WTC11 (cell line): ENCODE results near the gene BANK1. TPM values are rescaled to one million over a fixed set of nuclear protein-coding genes. Genes with fewer than 3 reads are reported as not detected.

Experiments
- ATAC-seq: fragments of 200-7000 bp; cut with Tn5 transposase; 2 replicates; pipeline ENCODE4 v1.10.0; 2021; ENCODE audit warnings: mild to moderate bottlenecking, moderate library complexity
- CTCF ChIA-PET: fragments of 300-600 bp; sonication (Branson Sonifier 250); formaldehyde crosslinking; loops from one replicate; lab custom pipeline; 2021; ENCODE audit warnings: antibody characterized with exemption; lab: Charles Lee
- POLR2A ChIA-PET: fragments of 350-600 bp; sonication (Branson Sonifier 250); formaldehyde crosslinking; loops from one replicate; lab custom pipeline; 2021; ENCODE audit warnings: antibody characterized with exemption; lab: Charles Lee
- DNase-seq: peaks from one replicate; pipeline ENCODE4 v3.0.0; 2021; ENCODE audit warnings: low spot score
- H3K27ac Mint-ChIP-seq: 2 replicates; pipeline ENCODE4 v1.8.0; 2021; ENCODE audit warnings: mixed read lengths
- H3K27me3 Mint-ChIP-seq: 2 replicates; pipeline ENCODE4 v1.8.0; 2021; ENCODE audit warnings: low read depth, mild to moderate bottlenecking, moderate library complexity, mixed read lengths
- H3K36me3 Mint-ChIP-seq: 2 replicates; pipeline ENCODE4 v1.8.0; 2021; ENCODE audit warnings: mixed read lengths
- H3K4me1 Mint-ChIP-seq: 2 replicates; pipeline ENCODE4 v1.8.0; 2022; ENCODE audit warnings: mixed read lengths
- H3K4me3 Mint-ChIP-seq: 2 replicates; pipeline ENCODE4 v1.8.0; 2021; ENCODE audit warnings: mild to moderate bottlenecking, moderate library complexity, mixed read lengths
- H3K9me3 Mint-ChIP-seq: 2 replicates; pipeline ENCODE4 v1.8.0; 2021; ENCODE audit warnings: mixed read lengths
- ATF1 ChIP-seq: sonication (generic); formaldehyde crosslinking; IDR thresholded peaks from 2 replicates; pipeline ENCODE4 v1.8.1; 2023; ENCODE audit warnings: mild to moderate bottlenecking, moderate library complexity, missing genetic modification reagents
- E2F4 ChIP-seq: sonication (generic); formaldehyde crosslinking; IDR thresholded peaks from 2 replicates; pipeline ENCODE4 v1.8.1; 2022; ENCODE audit warnings: low read depth, mild to moderate bottlenecking, moderate library complexity, missing genetic modification reagents, borderline replicate concordance
- ELF4 ChIP-seq: sonication (generic); formaldehyde crosslinking; IDR thresholded peaks from 2 replicates; pipeline ENCODE4 v1.8.1; 2022; ENCODE audit warnings: low read depth, mild to moderate bottlenecking, moderate library complexity, missing genetic modification reagents
- ETV6 ChIP-seq: sonication (generic); formaldehyde crosslinking; IDR thresholded peaks from 2 replicates; pipeline ENCODE4 v1.8.1; 2022; ENCODE audit warnings: mild to moderate bottlenecking, missing genetic modification reagents
- FOXK1 ChIP-seq: sonication (generic); formaldehyde crosslinking; IDR thresholded peaks from 2 replicates; pipeline ENCODE4 v1.8.0; 2022; ENCODE audit warnings: mild to moderate bottlenecking, moderate library complexity, missing genetic modification reagents
- GRHL2 ChIP-seq: fragments of 250-450 bp; sonication (Bioruptor Pico); IDR thresholded peaks from 2 replicates; pipeline ENCODE4 v1.8.0; 2022; ENCODE audit warnings: mild to moderate bottlenecking, moderate library complexity; ENCODE audit not compliant: insufficient replicate concordance, severe bottlenecking
- GTF2I ChIP-seq: fragments of 250-450 bp; sonication (Bioruptor Pico); conservative IDR thresholded peaks from 2 replicates; pipeline ENCODE4 v1.4.0; 2021; ENCODE audit warnings: mild to moderate bottlenecking
- NR1H2 ChIP-seq: sonication (generic); formaldehyde crosslinking; IDR thresholded peaks from 2 replicates; pipeline ENCODE4 v1.9.0; 2021; ENCODE audit warnings: mild to moderate bottlenecking, moderate library complexity, missing genetic modification reagents
- NR2C2 ChIP-seq: sonication (generic); formaldehyde crosslinking; IDR thresholded peaks from 2 replicates; pipeline ENCODE4 v1.8.0; 2022; ENCODE audit warnings: mild to moderate bottlenecking, missing genetic modification reagents
- TCF7 ChIP-seq: sonication (generic); formaldehyde crosslinking; IDR thresholded peaks from 2 replicates; pipeline ENCODE4 v1.8.0; 2022; ENCODE audit warnings: mild to moderate bottlenecking, low read depth, missing genetic modification reagents, moderate library complexity
- TEAD1 ChIP-seq: sonication (generic); formaldehyde crosslinking; IDR thresholded peaks from 2 replicates; pipeline ENCODE4 v1.8.0; 2022; ENCODE audit warnings: mild to moderate bottlenecking, missing genetic modification reagents
- ZMAT4 ChIP-seq: fragments of 250-450 bp; sonication (Bioruptor Pico); IDR thresholded peaks from 2 replicates; pipeline ENCODE4 v1.9.0; 2021; ENCODE audit warnings: mild to moderate bottlenecking
- ZNF121 ChIP-seq: sonication (generic); formaldehyde crosslinking; IDR thresholded peaks from 2 replicates; pipeline ENCODE4 v1.8.0; 2023; ENCODE audit warnings: missing genetic modification reagents
- ZNF671 ChIP-seq: fragments of 250-450 bp; sonication (Bioruptor Pico); IDR thresholded peaks from 2 replicates; pipeline ENCODE4 v1.8.0; 2021; ENCODE audit warnings: mild to moderate bottlenecking
- total RNA-seq: library from RNA; stranded (reverse); gene quantifications from 3 replicates; pipeline ENCODE4 v1.2.3, GENCODE V29; 2021
- TF ChIP-seq, protein P1 (sequence below): sonication (generic); formaldehyde crosslinking; IDR thresholded peaks from 2 replicates; pipeline ENCODE4 v1.8.1; 2023; ENCODE audit warnings: mild to moderate bottlenecking, missing genetic modification reagents, borderline replicate concordance
- TF ChIP-seq, protein P2 (sequence below): sonication (generic); formaldehyde crosslinking; IDR thresholded peaks from 2 replicates; pipeline ENCODE4 v1.8.1; 2022; ENCODE audit warnings: low read depth, missing genetic modification reagents, borderline replicate concordance
- TF ChIP-seq, protein P3 (sequence below): sonication (generic); formaldehyde crosslinking; IDR thresholded peaks from 2 replicates; pipeline ENCODE4 v1.8.0; 2023; ENCODE audit warnings: missing genetic modification reagents, mild to moderate bottlenecking, borderline replicate concordance

BANK1 gene
- total RNA-seq, 1 experiment from 2014 or later = 0.68 TPM

GRCh38 chr4:101843054-101843453 lies 52.5 kb downstream of the BANK1 start:
- no peak for ATAC-seq
- peaks cover 9% of the 10 kb centered on the region for H3K9me3 Mint-ChIP-seq
- TF ChIP-seq ELF4 (CRISPR knock-in tag) = no peak
- no peak for TF ChIP-seq ATF1 (CRISPR knock-in tag)
- TF ChIP-seq E2F4 (CRISPR knock-in tag) = no peak
- TF ChIP-seq GRHL2 (CRISPR knock-in tag) = no peak
- no peak for TF ChIP-seq FOXK1
- TF ChIP-seq NR2C2 (CRISPR knock-in tag) = no peak
- no peak for TF ChIP-seq GTF2I (CRISPR knock-in tag)
- no peak for TF ChIP-seq ZMAT4 (CRISPR knock-in tag)
- TF ChIP-seq ZNF121 = no peak
- TF ChIP-seq ZNF671 (CRISPR knock-in tag) = no peak
- TF ChIP-seq TEAD1 (CRISPR knock-in tag) = no peak
- no peak for TF ChIP-seq NR1H2 (CRISPR knock-in tag)
- TF ChIP-seq, protein P1, sequence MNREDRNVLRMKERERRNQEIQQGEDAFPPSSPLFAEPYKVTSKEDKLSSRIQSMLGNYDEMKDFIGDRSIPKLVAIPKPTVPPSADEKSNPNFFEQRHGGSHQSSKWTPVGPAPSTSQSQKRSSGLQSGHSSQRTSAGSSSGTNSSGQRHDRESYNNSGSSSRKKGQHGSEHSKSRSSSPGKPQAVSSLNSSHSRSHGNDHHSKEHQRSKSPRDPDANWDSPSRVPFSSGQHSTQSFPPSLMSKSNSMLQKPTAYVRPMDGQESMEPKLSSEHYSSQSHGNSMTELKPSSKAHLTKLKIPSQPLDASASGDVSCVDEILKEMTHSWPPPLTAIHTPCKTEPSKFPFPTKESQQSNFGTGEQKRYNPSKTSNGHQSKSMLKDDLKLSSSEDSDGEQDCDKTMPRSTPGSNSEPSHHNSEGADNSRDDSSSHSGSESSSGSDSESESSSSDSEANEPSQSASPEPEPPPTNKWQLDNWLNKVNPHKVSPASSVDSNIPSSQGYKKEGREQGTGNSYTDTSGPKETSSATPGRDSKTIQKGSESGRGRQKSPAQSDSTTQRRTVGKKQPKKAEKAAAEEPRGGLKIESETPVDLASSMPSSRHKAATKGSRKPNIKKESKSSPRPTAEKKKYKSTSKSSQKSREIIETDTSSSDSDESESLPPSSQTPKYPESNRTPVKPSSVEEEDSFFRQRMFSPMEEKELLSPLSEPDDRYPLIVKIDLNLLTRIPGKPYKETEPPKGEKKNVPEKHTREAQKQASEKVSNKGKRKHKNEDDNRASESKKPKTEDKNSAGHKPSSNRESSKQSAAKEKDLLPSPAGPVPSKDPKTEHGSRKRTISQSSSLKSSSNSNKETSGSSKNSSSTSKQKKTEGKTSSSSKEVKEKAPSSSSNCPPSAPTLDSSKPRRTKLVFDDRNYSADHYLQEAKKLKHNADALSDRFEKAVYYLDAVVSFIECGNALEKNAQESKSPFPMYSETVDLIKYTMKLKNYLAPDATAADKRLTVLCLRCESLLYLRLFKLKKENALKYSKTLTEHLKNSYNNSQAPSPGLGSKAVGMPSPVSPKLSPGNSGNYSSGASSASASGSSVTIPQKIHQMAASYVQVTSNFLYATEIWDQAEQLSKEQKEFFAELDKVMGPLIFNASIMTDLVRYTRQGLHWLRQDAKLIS (CRISPR knock-in tag) = no peak
- CTCF ChIA-PET = no interaction called here
- no peak for DNase-seq
- H3K4me1 Mint-ChIP-seq = no peaks in the 10 kb centered on the region
- H3K36me3 Mint-ChIP-seq = no peaks in the 10 kb centered on the region
- H3K4me3 Mint-ChIP-seq = no peak overlapping the region
- H3K27ac Mint-ChIP-seq = no peak overlapping the region
- H3K27me3 Mint-ChIP-seq = no peaks in the 10 kb centered on the region
- POLR2A ChIA-PET = no interaction called here

DNA sequence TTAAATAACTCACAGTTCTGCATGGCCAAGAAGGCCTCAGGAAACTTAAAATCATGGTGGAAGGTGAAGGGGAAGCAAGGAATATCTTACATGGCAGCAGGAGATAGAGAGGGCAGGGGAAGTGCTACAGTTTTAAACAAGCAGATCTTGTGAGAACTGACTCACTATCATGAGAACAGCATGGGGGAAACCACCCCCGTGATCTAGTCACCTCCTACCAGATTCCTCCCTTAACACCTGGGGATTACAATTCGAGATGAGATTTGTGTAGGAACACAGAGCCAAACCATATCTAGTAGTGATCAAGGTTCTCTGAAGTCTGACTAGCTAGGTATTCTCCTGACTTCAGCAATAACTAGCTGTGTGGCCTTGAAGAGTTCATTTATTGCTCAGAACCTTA lies 56.0 kb downstream of the BANK1 start:
- Mint-ChIP-seq H3K4me1 (no peaks in the 10 kb centered on the region), H3K27me3 (no peaks in the 10 kb centered on the region), H3K27ac (no peak overlapping the region), H3K36me3 (no peaks in the 10 kb centered on the region), H3K9me3 (peaks cover 13% of the 10 kb centered on the region), H3K4me3 (no peak overlapping the region)
- ChIA-PET POLR2A (no interaction called here), CTCF (no interaction called here)
- no peak for DNase-seq
- no peak for ATAC-seq
- TF ChIP-seq, protein P2, sequence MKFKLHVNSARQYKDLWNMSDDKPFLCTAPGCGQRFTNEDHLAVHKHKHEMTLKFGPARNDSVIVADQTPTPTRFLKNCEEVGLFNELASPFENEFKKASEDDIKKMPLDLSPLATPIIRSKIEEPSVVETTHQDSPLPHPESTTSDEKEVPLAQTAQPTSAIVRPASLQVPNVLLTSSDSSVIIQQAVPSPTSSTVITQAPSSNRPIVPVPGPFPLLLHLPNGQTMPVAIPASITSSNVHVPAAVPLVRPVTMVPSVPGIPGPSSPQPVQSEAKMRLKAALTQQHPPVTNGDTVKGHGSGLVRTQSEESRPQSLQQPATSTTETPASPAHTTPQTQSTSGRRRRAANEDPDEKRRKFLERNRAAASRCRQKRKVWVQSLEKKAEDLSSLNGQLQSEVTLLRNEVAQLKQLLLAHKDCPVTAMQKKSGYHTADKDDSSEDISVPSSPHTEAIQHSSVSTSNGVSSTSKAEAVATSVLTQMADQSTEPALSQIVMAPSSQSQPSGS (CRISPR knock-in tag) = no peak
- TF ChIP-seq, protein P3, sequence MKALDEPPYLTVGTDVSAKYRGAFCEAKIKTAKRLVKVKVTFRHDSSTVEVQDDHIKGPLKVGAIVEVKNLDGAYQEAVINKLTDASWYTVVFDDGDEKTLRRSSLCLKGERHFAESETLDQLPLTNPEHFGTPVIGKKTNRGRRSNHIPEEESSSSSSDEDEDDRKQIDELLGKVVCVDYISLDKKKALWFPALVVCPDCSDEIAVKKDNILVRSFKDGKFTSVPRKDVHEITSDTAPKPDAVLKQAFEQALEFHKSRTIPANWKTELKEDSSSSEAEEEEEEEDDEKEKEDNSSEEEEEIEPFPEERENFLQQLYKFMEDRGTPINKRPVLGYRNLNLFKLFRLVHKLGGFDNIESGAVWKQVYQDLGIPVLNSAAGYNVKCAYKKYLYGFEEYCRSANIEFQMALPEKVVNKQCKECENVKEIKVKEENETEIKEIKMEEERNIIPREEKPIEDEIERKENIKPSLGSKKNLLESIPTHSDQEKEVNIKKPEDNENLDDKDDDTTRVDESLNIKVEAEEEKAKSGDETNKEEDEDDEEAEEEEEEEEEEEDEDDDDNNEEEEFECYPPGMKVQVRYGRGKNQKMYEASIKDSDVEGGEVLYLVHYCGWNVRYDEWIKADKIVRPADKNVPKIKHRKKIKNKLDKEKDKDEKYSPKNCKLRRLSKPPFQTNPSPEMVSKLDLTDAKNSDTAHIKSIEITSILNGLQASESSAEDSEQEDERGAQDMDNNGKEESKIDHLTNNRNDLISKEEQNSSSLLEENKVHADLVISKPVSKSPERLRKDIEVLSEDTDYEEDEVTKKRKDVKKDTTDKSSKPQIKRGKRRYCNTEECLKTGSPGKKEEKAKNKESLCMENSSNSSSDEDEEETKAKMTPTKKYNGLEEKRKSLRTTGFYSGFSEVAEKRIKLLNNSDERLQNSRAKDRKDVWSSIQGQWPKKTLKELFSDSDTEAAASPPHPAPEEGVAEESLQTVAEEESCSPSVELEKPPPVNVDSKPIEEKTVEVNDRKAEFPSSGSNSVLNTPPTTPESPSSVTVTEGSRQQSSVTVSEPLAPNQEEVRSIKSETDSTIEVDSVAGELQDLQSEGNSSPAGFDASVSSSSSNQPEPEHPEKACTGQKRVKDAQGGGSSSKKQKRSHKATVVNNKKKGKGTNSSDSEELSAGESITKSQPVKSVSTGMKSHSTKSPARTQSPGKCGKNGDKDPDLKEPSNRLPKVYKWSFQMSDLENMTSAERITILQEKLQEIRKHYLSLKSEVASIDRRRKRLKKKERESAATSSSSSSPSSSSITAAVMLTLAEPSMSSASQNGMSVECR (CRISPR knock-in tag) = no peak
- TF ChIP-seq, protein P1 (CRISPR knock-in tag) = no peak
- TF ChIP-seq TCF7 (CRISPR knock-in tag) = no peak
- TF ChIP-seq NR1H2 (CRISPR knock-in tag) = no peak
- no peak for TF ChIP-seq ETV6 (CRISPR knock-in tag)
- TF ChIP-seq ZMAT4 (CRISPR knock-in tag) = no peak
- no peak for TF ChIP-seq TEAD1 (CRISPR knock-in tag)
